Amniotic epithelial cell (primary cell): Measurements from ENCODE around the gene PITPNC1.
A peak's percentile ranks its signal among the peaks of the same experiment; 100 is the strongest.
"Not testable (repeated sequence)": the region's sequence is repeated elsewhere in the genome, so short reads cannot be mapped to it uniquely, and the experiment has no call there.

Experiments used
- DNase-seq: peaks from one replicate; pipeline ENCODE4 v3.0.0-alpha.2; 2010; ENCODE audit warnings: low read depth

The PITPNC1 gene

DNA sequence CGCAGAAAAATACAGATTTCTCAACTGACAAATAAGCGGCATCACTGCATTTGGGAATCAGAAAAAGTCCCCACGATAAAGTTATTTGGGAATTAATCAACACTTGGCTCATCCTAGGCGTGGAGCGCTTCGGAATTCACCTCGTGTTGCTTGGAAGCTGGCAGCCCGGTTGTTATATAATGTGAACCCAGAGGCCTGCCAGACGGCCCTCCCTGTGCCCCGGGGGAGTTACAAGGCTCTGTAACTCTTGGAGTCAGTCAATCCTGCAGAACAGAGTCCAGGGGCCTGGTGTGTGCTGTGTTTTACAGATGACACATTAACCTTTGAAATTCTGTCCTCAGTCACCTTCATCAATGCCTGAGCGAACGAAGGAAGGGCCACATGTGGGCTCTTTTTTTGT is 111.1 kb downstream of the PITPNC1 start:
- DNase-seq, result no peak

DNA sequence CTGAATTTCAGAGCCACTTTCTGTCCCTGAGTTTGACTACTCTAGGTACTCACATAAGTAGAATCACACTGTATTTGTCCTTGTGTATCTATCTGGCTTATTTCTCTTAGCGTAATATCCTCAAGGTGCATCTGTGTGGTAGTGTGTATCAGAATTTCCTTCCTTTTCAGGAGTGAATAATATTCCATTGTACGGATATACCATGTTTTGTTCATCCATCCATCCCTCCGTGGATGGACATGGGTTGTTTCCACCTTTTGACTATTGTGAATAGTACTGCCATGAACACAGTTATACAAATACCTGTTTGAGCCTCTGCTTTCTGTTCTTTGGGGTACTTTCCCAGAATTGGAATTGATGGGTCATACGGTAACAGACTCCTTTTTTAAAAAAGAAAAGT is 111.7 kb downstream of the PITPNC1 start:
- no peak for DNase-seq

GRCh38 chr17:67489273-67489672 is 112.2 kb downstream of the PITPNC1 start:
- no peak for DNase-seq

DNA sequence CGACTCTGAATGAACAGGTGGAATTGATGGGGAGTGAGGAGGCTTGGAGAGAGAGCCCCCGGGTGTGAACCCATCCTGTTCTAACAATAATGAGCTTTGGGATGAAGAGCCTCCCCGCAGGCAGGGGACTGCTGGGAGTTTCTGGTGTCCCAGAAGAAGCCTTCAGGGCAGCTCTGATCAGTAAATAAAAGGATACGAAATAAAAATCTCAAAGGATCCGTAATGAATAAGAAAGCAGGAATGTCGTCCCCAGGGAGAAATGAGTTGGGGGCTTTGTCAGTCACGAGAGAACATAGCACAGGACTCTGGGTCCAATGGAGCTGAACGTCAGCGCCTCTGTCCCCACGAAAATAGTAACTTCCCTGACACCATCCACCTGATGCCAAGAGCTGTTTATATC is 113.4 kb downstream of the PITPNC1 start:
- no peak for DNase-seq

GRCh38 chr17:67491009-67491680 is 114.1 kb downstream of the PITPNC1 start:
- peak; percentile 96 for DNase-seq

GRCh38 chr17:67491681-67492024 is 114.6 kb downstream of the PITPNC1 start:
- no peak for DNase-seq

- DNase-seq, result no peak
Observed at GRCh38 chr17:67492251-67492740, 115.2 kb downstream of the PITPNC1 start.

DNA sequence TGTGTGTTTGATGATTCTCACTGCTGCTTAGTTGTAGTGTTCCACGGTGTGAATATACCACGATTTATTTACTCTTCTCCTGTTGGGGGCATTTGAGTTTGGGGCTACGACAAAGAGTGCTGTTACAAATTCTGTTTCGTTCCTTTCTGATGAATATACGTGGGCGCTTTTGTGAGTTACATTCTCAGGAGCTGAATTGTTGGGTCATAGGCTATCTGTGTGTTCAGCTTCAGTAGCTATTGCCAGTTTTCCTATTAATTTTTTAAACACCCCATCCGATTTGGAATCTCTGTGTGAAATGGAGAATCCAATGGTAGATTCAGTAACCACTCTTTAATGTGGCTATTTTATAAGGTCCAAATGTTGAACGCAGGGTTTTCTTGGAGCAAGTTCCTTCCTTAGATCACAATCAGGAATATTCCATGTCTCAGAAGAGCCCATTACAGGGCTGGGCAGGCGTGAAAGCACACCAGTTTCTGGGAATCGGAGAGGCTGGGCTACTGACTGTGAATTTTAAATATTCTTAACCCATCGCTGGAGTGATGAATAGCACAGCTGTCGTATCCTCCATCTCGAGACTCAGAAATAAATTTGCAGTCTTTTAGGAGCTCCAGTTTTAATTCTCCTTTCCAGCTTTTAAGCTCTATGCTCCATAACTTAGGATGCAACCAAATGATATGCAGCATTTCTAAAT is 115.9 kb downstream of the PITPNC1 start:
- DNase-seq, result no peak

GRCh38 chr17:67493812-67494211 is 116.7 kb downstream of the PITPNC1 start:
- no peak for DNase-seq

- not testable (repeated sequence) for DNase-seq
Observed at GRCh38 chr17:67495534-67495933, 118.5 kb downstream of the PITPNC1 start.

DNA sequence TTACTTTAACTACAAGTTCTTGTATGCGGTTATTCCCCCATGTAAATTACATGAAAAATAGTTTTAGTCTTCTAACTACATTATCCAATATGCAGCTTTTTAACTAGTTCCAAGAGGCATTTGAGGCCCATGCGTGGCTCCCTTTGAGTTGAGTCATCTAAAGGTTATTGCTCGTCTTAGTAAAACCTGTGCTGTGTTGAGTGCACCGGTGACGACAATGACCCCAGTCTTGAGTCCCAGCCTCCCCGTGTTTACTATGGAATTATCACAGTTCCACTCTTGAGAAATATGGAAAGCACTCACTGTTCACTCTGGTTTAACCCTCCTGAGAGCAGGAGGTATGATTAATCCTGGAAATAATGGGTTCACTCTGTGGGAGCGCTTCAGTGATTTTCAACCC is 119.2 kb downstream of the PITPNC1 start:
- DNase-seq, result no peak

- peak; percentile 32 for DNase-seq
Observed at GRCh38 chr17:67499685-67500084, 122.6 kb downstream of the PITPNC1 start.

DNA sequence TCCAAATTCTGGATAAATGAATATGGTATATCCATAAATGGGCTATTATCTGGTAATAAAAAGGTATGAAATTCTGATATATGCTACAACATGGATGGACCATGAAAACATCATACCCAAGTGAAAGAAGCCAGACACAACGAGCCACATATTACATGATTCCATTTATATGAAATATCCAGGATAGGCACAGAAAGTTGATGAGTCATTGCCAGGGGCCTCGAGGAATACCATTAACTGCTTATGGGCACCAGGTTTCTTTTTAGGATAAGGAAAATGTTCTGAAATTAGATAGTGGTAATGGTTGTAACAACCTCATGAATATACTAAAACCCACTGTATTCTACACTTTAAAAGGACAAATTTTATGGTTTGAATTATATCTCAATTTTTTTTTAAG is 123.2 kb downstream of the PITPNC1 start:
- DNase-seq, result peak; percentile 20

GRCh38 chr17:67500677-67501300 is 123.7 kb downstream of the PITPNC1 start:
- DNase-seq, result no peak

DNA sequence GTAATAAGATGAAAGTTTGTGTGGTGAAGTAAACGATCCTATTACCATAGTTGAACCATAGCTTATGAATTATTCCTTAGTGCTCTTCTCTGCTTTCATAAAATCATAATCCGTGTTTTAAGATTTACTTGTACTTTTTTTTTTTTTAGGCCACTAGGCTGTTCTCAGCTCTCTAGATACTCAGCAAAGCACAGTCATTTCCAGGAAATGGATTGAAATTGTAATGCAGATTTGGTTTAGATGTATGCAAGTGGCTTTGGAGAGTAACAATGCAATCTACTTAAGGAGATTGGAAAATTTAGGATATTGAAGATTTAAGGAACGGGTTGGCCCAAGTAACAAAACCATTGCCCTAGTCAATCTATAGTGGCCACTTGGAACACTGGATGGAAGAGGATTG is 125.1 kb downstream of the PITPNC1 start:
- DNase-seq, result no peak

GRCh38 chr17:67503184-67503583 is 126.1 kb downstream of the PITPNC1 start:
- DNase-seq, result no peak

DNA sequence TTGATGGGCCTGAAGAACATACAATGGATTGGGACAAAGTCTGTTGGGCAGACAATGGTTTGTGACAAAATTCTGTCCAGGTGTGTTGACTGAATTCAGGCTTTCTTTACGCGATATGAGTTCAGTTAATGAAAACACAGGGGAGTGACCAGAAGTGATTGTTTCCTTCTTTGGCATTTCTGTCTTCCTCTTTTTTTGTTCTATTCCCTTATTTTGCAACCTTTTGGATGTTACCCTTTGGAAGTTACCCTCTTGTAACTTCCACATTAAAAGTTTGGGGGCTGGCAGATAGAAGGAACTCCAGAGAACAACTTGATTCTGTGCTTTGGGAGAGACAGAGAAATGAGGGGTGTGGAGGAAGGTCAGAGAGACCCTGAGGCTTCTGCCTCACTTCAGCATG is 126.7 kb downstream of the PITPNC1 start:
- DNase-seq, result no peak

DNA sequence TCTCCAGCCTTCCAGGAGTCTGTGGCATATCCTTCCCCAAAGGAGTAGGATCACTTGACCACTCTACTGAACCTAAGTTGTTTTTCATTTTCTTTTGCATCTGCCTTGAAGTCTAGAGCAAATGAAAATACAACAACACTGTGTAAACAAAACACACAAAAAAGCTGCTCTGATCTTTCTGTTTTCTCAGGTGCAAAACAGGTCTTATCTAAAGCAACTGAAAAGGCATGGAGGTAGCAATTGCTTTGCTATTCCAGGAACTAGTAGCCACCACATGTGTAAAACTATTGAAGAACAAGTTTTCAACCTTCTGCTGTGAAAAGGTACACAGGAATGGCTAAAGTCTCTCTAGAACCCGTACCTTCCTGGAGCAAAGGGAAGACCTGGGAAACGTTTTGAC is 127.1 kb downstream of the PITPNC1 start:
- no peak for DNase-seq

GRCh38 chr17:67506966-67507365 is 129.9 kb downstream of the PITPNC1 start:
- peak; percentile 21 for DNase-seq

- DNase-seq, result peak; percentile 60
Observed at GRCh38 chr17:67509390-67510287, 132.6 kb downstream of the PITPNC1 start.

GRCh38 chr17:67511012-67511411 is 133.9 kb downstream of the PITPNC1 start:
- DNase-seq, result no peak

- DNase-seq, result no peak
Observed at GRCh38 chr17:67511804-67512203, 134.7 kb downstream of the PITPNC1 start.
